ENCODE data around the gene SGCD.

SGCD gene

DNA sequence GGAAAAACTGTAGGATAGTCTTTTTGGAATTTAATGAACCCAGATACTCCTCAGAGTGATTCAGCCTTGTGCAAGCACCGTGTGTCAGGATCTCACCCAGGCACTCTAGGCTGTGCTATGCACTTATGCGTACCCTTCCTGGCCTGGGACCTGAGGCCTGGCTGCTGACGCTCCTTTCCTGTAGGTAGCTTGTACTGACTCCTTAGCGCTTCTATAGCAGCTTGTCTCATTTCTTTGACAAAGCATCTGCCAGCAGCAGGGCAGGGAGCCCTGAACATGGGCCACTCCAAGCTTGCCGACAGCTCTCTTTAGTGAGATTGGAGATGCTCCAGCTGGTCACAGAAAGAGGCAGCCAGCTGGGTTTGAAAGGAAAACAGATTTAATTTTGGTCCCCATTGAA is 147.3 kb downstream of the SGCD start:
- peak overlapping the region; percentile 27; the same call in 1 of the 2 replicates for H3K27ac ChIP-seq

GRCh38 chr5:156475182-156476157 is 148.5 kb downstream of the SGCD start:
- DNase-seq (ENCODE audit: low spot score), result peak; percentile 70
- TF ChIP-seq, protein P1, sequence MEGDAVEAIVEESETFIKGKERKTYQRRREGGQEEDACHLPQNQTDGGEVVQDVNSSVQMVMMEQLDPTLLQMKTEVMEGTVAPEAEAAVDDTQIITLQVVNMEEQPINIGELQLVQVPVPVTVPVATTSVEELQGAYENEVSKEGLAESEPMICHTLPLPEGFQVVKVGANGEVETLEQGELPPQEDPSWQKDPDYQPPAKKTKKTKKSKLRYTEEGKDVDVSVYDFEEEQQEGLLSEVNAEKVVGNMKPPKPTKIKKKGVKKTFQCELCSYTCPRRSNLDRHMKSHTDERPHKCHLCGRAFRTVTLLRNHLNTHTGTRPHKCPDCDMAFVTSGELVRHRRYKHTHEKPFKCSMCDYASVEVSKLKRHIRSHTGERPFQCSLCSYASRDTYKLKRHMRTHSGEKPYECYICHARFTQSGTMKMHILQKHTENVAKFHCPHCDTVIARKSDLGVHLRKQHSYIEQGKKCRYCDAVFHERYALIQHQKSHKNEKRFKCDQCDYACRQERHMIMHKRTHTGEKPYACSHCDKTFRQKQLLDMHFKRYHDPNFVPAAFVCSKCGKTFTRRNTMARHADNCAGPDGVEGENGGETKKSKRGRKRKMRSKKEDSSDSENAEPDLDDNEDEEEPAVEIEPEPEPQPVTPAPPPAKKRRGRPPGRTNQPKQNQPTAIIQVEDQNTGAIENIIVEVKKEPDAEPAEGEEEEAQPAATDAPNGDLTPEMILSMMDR (conservative IDR thresholded peaks at IDR 0.05; ENCODE audit: low read depth), result no peak
- CTCF ChIA-PET, result interaction anchor here (0.6 to 0.7 kb wide), 3 partner anchors 10 to 1343 kb away, joined by 3 read pairs; no protein-coding TSS in a partner anchor
- POLR2A ChIA-PET (ENCODE audit: low non-redundant PET), result no interaction called here
- no peak overlapping the region for H3K27ac ChIP-seq

More for the DNA sequence above, 147.3 kb downstream of the SGCD start:
- DNase-seq (ENCODE audit: low spot score), result no peak
- TF ChIP-seq, protein P1 (conservative IDR thresholded peaks at IDR 0.05; ENCODE audit: low read depth), result no peak
- ChIA-PET POLR2A (ENCODE audit: low non-redundant PET) (no interaction called here), CTCF (interaction anchor here (0.7 kb wide), 1 partner anchor 531 kb away, joined by 4 read pairs; no protein-coding TSS in a partner anchor)

GRCh38 chr5:156476158-156476551 is 149.2 kb downstream of the SGCD start:
- TF ChIP-seq, protein P1 (conservative IDR thresholded peaks at IDR 0.05; ENCODE audit: low read depth), result no peak

GRCh38 chr5:156476678-156477077 is 149.7 kb downstream of the SGCD start:
- ChIA-PET POLR2A (ENCODE audit: low non-redundant PET) (no interaction called here), CTCF (interaction anchor here (0.5 kb wide), 1 partner anchor 28 kb away, joined by 4 read pairs; no protein-coding TSS in a partner anchor)
- no peak for DNase-seq (ENCODE audit: low spot score)
- H3K27ac ChIP-seq, result no peak overlapping the region
- TF ChIP-seq, protein P1 (conservative IDR thresholded peaks at IDR 0.05; ENCODE audit: low read depth), result no peak

More at GRCh38 chr5:156476158-156476551, 149.2 kb downstream of the SGCD start:
- no peak overlapping the region for H3K27ac ChIP-seq
- POLR2A ChIA-PET (ENCODE audit: low non-redundant PET), result no interaction called here
- CTCF ChIA-PET, result interaction anchor here (0.6 to 0.7 kb wide), 2 partner anchors 9 to 1343 kb away, joined by 3 read pairs; no protein-coding TSS in a partner anchor
- DNase-seq (ENCODE audit: low spot score), result no peak

- no peak overlapping the region for H3K27ac ChIP-seq
- DNase-seq (ENCODE audit: low spot score), result no peak
- POLR2A ChIA-PET (ENCODE audit: low non-redundant PET), result no interaction called here
- TF ChIP-seq, protein P1 (conservative IDR thresholded peaks at IDR 0.05; ENCODE audit: low read depth), result no peak
- CTCF ChIA-PET, result interaction anchor here (0.5 kb wide), 1 partner anchor 28 kb away, joined by 4 read pairs; no protein-coding TSS in a partner anchor
Observed at GRCh38 chr5:156477196-156477595, 150.2 kb downstream of the SGCD start.

GRCh38 chr5:156479849-156480248 is 152.9 kb downstream of the SGCD start:
- TF ChIP-seq, protein P1 (conservative IDR thresholded peaks at IDR 0.05; ENCODE audit: low read depth), result no peak
- no peak for DNase-seq (ENCODE audit: low spot score)
- ChIA-PET POLR2A (ENCODE audit: low non-redundant PET) (no interaction called here), CTCF (interaction anchor here (0.7 kb wide), 1 partner anchor 32 kb away, joined by 3 read pairs; no protein-coding TSS in a partner anchor)
- no peak overlapping the region for H3K27ac ChIP-seq

Data from RWPE1 (cell line).